Peyer's patch (tissue), 4 donors: ENCODE data around the gene PRSS56.

Experiments used
- POLR2A ChIP-seq, 2 donors: fragments of 450-650 bp; IDR thresholded peaks; one replicate each; pipeline ENCODE4 v1.5.1; 2017; ENCODE audit warnings: antibody characterized with exemption in 2 of 2, mild to moderate bottlenecking in 2 of 2, moderate library complexity in 2 of 2
- TF ChIP-seq, protein P1 (sequence below), 6 experiments: fragments of 450-650 bp in 4 of 6; fragments of 200-600 bp in 2 of 6; sonication (generic) in 1 of 6; IDR thresholded peaks; one replicate each; pipeline ENCODE4 v1.5.1; 2017 to 2019; ENCODE audit warnings: antibody characterized with exemption in 6 of 6, mild to moderate bottlenecking in 3 of 6, moderate library complexity in 1 of 6

DNA sequence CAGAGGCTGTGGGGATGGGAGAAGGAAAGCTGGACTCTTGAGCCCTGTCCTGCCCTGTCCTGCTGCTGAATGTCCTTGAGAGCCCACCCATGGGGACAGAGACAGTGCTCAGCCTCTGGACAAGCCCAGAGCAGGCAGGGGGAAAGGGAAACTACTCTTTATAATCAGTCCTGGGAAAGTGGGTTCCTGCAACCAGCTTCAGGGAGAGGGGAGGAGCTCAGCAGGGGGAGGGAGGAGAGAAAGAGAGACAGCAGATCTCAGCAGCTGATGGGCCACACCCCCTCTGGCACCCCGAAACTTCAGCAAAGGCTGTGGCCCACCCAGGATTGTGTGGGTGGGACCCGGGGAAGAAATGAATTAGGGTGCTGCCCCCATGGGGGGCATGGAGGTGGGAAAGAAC is 44.1 kb upstream of the PRSS56 start:
- TF ChIP-seq, protein P1, sequence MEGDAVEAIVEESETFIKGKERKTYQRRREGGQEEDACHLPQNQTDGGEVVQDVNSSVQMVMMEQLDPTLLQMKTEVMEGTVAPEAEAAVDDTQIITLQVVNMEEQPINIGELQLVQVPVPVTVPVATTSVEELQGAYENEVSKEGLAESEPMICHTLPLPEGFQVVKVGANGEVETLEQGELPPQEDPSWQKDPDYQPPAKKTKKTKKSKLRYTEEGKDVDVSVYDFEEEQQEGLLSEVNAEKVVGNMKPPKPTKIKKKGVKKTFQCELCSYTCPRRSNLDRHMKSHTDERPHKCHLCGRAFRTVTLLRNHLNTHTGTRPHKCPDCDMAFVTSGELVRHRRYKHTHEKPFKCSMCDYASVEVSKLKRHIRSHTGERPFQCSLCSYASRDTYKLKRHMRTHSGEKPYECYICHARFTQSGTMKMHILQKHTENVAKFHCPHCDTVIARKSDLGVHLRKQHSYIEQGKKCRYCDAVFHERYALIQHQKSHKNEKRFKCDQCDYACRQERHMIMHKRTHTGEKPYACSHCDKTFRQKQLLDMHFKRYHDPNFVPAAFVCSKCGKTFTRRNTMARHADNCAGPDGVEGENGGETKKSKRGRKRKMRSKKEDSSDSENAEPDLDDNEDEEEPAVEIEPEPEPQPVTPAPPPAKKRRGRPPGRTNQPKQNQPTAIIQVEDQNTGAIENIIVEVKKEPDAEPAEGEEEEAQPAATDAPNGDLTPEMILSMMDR (IDR thresholded peaks at IDR 0.05): no peak
- no peak for TF ChIP-seq POLR2A (IDR thresholded peaks at IDR 0.05)
